NCI-H446 treated with DMSO at 0.1 percent for 48 hours (cell line): ENCODE measurements around the gene OR2C1.

Source experiments
- DNase-seq: peaks from one replicate; lab custom pipeline; 2025; lab: John Stamatoyannopoulos, UW

The OR2C1 gene

DNA sequence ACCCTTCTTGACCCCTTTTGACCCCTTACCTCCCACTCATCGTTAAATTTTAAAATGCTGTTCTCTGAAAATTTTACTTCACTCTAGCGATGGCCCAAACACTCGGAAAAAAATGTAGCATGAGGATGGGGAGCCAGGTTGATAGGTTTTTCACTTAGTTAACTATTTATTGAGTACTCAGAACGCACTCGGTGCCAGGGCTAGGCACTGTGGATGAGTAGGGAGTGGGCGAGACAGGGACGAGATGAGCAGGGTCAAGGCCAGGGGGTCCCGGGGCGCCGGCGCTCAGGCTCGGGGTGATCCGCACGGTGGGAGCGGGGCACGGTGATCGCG is 44.7 kb downstream of the OR2C1 start:
- no peak for DNase-seq

DNA sequence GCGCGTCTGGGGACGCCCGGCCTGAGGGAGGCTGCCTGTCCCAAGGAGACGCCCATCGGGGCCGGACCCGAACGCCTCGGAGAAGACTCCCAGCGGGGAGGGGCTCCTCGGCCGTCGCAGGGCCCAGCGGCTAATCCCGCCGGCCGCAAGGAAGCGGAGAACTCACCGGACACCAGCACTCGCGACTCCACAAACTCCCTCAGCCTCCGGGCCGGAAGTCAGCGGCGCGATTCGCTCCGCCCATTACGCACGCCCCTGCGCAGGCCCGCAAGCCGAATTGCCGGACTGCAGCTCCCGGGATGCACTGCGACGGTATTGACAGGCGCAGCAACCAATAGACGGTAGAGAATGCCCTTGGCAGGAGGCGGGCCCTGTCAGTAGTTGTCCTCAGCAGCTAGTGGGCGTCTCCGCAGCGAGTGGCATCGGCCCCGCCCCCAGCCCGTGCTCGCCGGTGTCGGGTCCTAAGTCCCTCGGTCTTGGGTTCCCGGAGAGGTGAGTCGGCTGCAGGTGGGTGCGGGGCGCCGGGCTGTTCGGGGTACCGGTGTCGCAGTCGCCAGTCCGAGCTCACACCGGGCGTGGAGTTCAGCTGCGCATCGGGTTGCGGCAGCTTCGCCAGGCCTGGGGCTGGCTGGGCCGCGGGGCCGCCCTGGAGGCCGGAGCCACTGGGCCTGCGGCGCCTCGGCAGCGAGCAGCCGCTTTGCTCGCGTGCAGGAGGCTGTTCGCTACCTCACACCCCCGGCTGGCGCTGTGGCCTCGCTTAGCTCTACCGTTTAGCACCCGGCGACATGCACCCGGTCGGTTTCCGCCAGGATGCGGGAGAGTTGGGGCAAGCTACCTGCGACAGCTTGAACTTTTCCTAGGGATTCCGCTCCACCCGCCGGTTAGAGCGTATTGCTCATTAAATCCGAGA is 45.3 kb downstream of the OR2C1 start, which contains the start of the genes ZNF174 and ZSCAN32:
TSS of gene ZNF174 (plus strand) at position 437 of the 910 bp plus-strand sequence. CDS start 790 bp downstream, outside the sequence.
TSS of gene ZSCAN32 (minus strand) at position 226 of the 910 bp plus-strand sequence. CDS start 3,447 bp downstream, outside the sequence.
- peak; percentile 96 for DNase-seq

DNA sequence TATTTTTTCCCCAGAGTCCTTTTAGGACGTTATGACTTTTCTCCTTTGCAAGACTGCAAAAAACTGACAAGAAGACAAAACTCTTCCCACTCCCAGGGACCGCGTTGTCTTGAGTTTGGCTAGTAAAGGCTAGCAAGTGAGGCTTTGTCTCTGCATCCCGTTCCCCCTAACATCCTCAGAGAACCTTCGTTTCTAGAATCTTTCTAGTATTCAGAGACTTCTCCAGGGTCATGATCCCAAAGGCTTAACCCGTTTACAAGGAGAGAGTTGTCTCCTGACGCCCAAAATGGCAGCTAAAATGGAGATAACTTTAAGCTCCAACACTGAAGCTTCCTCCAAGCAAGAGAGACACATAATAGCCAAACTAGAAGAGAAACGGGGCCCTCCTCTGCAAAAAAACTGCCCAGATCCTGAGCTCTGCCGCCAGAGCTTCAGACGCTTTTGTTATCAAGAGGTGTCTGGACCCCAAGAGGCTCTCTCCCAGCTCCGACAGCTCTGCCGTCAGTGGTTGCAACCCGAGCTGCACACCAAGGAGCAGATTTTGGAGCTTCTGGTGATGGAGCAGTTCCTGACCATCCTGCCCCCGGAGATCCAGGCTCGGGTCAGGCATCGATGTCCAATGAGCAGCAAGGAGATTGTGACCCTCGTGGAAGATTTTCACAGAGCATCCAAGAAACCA is 46.2 kb downstream of the OR2C1 start:
- no peak for DNase-seq
